Neural crest cell (in vitro differentiated cells): ENCODE results near the gene ZNF491. TPM values are rescaled to one million over a fixed set of nuclear protein-coding genes. Genes with fewer than 3 reads are reported as not detected.
A peak's percentile ranks its signal among the peaks of the same experiment; 100 is the strongest.
"Not testable (repeated sequence)": the region's sequence is repeated elsewhere in the genome, so short reads cannot be mapped to it uniquely, and the experiment has no call there.

ENCODE experiments used
- DNase-seq: peaks from one replicate; pipeline ENCODE4 v3.0.0; 2021; ENCODE audit warnings: low read depth, mixed read lengths, low spot score
- H3K27ac Mint-ChIP-seq: one replicate; pipeline ENCODE4 v1.8.0; 2021; ENCODE audit warnings: mild to moderate bottlenecking, mixed read lengths; ENCODE audit not compliant: unreplicated experiment
- H3K27me3 Mint-ChIP-seq: 2 replicates; pipeline ENCODE4 v1.8.0; 2021; ENCODE audit warnings: low read depth, mild to moderate bottlenecking, mixed read lengths
- H3K36me3 Mint-ChIP-seq: 2 replicates; pipeline ENCODE4 v1.8.0; 2021; ENCODE audit warnings: low read depth, mild to moderate bottlenecking, mixed read lengths
- H3K4me1 Mint-ChIP-seq: 2 replicates; pipeline ENCODE4 v1.8.0; 2021; ENCODE audit warnings: mixed read lengths
- H3K4me3 Mint-ChIP-seq: one replicate; pipeline ENCODE4 v1.8.0; 2021; ENCODE audit warnings: mild to moderate bottlenecking, mixed read lengths
- H3K9me3 Mint-ChIP-seq: 2 replicates; pipeline ENCODE4 v1.8.0; 2021; ENCODE audit warnings: mixed read lengths
- total RNA-seq: library from RNA; stranded (reverse); gene quantifications from 2 replicates; pipeline ENCODE4 v1.2.1, GENCODE V29; 2021
- TF ChIP-seq, protein P1 (sequence below): fragments of 200-600 bp; sonication (generic); conservative IDR thresholded peaks from 2 replicates; pipeline ENCODE4 v1.5.0; 2021; ENCODE audit warnings: antibody characterized with exemption, mild to moderate bottlenecking

The ZNF491 gene
- total RNA-seq, 1 donor from 2014 or later: 9.8 TPM

DNA sequence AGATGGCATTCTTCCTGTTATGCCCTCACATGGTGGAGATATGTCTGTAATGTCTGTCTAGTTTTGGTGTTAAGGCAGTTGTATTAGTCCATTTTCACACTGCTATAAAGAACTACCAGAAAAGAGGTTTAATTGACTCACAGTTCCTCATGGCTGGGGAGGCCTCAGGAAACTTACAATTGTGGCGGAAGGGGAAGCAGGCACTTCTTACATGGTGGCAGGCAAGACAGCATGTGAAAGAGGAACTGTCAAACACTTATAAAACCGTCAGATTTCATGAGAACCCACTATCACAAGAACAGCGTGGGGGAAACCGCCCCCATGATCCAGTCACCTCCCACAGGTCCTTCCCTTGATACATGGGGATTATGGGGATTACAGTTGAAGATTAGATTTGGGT is 28.3 kb upstream of the ZNF491 start:
- Mint-ChIP-seq H3K9me3 (peaks cover 19% of the 10 kb centered on the region), H3K27me3 (peaks cover 2% of the 10 kb centered on the region), H3K4me1 (peaks cover 22% of the 10 kb centered on the region), H3K27ac (no peak overlapping the region), H3K36me3 (peaks cover 28% of the 10 kb centered on the region), H3K4me3 (peak overlapping the region; percentile 38)
- DNase-seq: no peak
- TF ChIP-seq, protein P1, sequence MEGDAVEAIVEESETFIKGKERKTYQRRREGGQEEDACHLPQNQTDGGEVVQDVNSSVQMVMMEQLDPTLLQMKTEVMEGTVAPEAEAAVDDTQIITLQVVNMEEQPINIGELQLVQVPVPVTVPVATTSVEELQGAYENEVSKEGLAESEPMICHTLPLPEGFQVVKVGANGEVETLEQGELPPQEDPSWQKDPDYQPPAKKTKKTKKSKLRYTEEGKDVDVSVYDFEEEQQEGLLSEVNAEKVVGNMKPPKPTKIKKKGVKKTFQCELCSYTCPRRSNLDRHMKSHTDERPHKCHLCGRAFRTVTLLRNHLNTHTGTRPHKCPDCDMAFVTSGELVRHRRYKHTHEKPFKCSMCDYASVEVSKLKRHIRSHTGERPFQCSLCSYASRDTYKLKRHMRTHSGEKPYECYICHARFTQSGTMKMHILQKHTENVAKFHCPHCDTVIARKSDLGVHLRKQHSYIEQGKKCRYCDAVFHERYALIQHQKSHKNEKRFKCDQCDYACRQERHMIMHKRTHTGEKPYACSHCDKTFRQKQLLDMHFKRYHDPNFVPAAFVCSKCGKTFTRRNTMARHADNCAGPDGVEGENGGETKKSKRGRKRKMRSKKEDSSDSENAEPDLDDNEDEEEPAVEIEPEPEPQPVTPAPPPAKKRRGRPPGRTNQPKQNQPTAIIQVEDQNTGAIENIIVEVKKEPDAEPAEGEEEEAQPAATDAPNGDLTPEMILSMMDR: no peak

DNA sequence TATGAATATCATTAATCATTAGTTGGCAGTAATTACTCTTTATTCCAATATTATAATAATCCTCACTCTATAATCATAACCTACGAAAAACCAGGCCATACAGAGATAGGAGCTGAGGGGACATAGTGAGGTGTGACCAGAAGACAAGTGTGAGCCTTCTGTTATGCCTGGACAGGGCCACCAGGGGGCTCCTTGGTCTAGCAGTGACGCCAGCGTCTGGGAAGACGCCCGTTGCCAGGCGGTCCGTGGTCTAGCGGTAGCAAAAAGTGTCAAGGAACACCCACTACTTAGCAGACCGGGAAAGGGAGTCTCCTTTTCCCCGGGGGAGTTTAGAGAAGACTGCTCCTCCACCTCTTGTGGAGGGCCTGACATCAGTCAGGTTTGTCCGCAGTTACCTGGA is 26.8 kb upstream of the ZNF491 start:
- not testable (repeated sequence) for H3K27ac Mint-ChIP-seq, H3K27me3 Mint-ChIP-seq, DNase-seq, H3K4me3 Mint-ChIP-seq
- Mint-ChIP-seq H3K9me3 (peaks cover 22% of the 10 kb centered on the region), H3K36me3 (peaks cover 34% of the 10 kb centered on the region), H3K4me1 (peaks cover 19% of the 10 kb centered on the region)
- TF ChIP-seq, protein P1: peak; percentile 41

GRCh38 chr19:11776669-11777068 is 21.7 kb upstream of the ZNF491 start:
- H3K27ac Mint-ChIP-seq, H3K4me3 Mint-ChIP-seq, H3K4me1 Mint-ChIP-seq, H3K27me3 Mint-ChIP-seq, DNase-seq: not testable (repeated sequence)
- H3K9me3 Mint-ChIP-seq: peaks cover 27% of the 10 kb centered on the region
- H3K36me3 Mint-ChIP-seq: peaks cover 58% of the 10 kb centered on the region

DNA sequence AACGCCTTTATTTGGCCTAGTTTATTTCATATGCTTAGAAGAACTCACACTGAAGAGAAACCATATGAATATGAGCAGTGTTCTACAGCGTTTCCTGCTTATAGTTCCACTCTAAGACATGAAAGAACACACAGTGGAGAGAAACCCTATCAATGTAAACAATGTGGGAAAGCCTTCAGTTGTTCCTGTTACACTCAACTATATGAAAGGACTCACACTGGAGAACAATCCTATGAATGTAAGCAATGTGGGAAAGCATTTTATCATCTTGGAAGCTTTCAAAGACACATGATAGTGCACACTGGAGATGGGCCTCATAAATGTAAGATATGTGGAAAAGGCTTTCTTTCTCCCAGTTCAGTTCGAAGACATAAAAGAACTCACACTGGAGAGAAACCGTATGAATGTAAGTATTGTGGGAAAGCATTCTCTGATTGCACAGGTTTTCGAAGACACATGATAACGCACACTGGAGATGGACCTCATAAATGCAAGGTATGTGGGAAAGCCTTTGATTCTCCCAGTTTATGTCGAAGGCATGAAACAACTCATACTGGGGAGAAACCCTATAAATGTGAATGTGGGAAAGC is 17.8 kb upstream of the ZNF491 start:
- H3K4me3 Mint-ChIP-seq: no peak overlapping the region
- H3K9me3 Mint-ChIP-seq: peaks cover 35% of the 10 kb centered on the region
- no peak overlapping the region for H3K27ac Mint-ChIP-seq
- no peaks in the 10 kb centered on the region for H3K27me3 Mint-ChIP-seq
- no peak for DNase-seq
- H3K4me1 Mint-ChIP-seq: no peaks in the 10 kb centered on the region
- peaks cover 65% of the 10 kb centered on the region for H3K36me3 Mint-ChIP-seq
- TF ChIP-seq, protein P1: no peak

DNA sequence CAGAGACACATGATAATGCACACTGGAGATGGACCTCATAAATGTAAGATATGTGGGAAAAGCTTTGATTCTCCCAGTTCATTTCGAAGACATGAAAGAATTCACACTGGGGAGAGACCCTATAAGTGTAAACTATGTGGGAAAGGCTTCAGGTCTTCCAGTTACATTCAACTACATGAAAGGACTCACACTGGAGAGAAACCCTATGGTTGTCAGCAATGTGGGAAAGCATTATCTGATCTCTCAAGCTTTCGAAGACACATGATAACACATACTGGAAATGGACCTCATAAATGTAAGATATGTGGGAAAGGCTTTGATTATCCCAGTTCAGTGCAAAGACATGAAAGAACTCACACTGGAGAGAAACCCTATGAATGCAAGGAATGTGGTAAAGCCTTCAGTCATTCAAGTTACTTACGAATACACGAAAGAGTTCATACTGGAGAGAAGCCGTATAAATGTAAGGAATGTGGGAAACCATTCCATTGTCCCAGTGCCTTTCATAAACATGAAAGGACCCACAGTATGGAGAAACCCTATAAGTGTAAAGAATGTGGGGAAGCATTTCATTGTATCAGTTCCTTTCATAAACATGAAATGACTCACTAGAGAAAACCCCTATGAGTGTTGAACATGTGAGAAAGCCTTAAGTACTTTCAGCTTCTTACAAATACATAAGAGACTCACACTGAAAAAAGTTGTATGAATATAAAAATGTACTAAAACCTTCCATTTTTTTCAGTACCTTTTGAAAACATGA is 16.8 kb upstream of the ZNF491 start:
- Mint-ChIP-seq H3K4me3 (no peak overlapping the region), H3K4me1 (no peaks in the 10 kb centered on the region), H3K36me3 (peaks cover 64% of the 10 kb centered on the region), H3K27ac (no peak overlapping the region), H3K27me3 (no peaks in the 10 kb centered on the region), H3K9me3 (peaks cover 31% of the 10 kb centered on the region)
- TF ChIP-seq, protein P1: no peak
- no peak for DNase-seq

GRCh38 chr19:11783767-11784166 is 14.6 kb upstream of the ZNF491 start:
- H3K27me3 Mint-ChIP-seq: no peaks in the 10 kb centered on the region
- TF ChIP-seq, protein P1: no peak
- H3K4me1 Mint-ChIP-seq: no peaks in the 10 kb centered on the region
- DNase-seq: no peak
- peaks cover 30% of the 10 kb centered on the region for H3K9me3 Mint-ChIP-seq
- no peak overlapping the region for H3K27ac Mint-ChIP-seq
- no peak overlapping the region for H3K4me3 Mint-ChIP-seq
- H3K36me3 Mint-ChIP-seq: peaks cover 54% of the 10 kb centered on the region
